DND-41 (cell line): ENCODE data around the gene LTB4R.

Source experiments
- ATAC-seq: fragments of 200-7000 bp; cut with Tn5 transposase; 3 replicates; pipeline ENCODE4 v1.9.1; 2021; ENCODE audit warnings: low read depth; ENCODE audit not compliant: insufficient read depth
- DNase-seq: peaks from one replicate; pipeline ENCODE4 v3.0.0-alpha.2; 2020
- H2AFZ ChIP-seq: 2 replicates; pipeline ENCODE4 v1.6.0; 2012; ENCODE audit warnings: low read depth, low read length
- H3K27ac ChIP-seq: 2 replicates; pipeline ENCODE4 v1.5.1; 2012; ENCODE audit warnings: low read length, inconsistent platforms
- H3K27me3 ChIP-seq: fragments of 200-600 bp; sonication (generic); 2 replicates; pipeline ENCODE4 v1.6.0; 2012; ENCODE audit warnings: low read length, mild to moderate bottlenecking, inconsistent platforms; ENCODE audit not compliant: insufficient read depth, poor library complexity
- H3K36me3 ChIP-seq: 2 replicates; pipeline ENCODE4 v1.5.1; 2012; ENCODE audit warnings: low read length, inconsistent platforms; ENCODE audit not compliant: insufficient read depth
- H3K4me1 ChIP-seq: 2 replicates; pipeline ENCODE4 v1.5.1; 2012; ENCODE audit warnings: mild to moderate bottlenecking, low read length; ENCODE audit not compliant: insufficient read depth
- H3K4me2 ChIP-seq: 2 replicates; pipeline ENCODE4 v1.6.0; 2012; ENCODE audit warnings: mild to moderate bottlenecking, moderate library complexity, low read length, inconsistent platforms; ENCODE audit not compliant: insufficient read depth
- H3K4me3 ChIP-seq, 2 experiments: fragments of 200-600 bp in 1 of 2; shearing (Covaris generic) in 1 of 2; 2 replicates each; pipeline ENCODE4 v1.5.1; 2012 to 2016; ENCODE audit warnings: inconsistent platforms in 2 of 2, low read length in 2 of 2, mild to moderate bottlenecking in 2 of 2, low read depth in 1 of 2, moderate library complexity in 1 of 2
- H3K79me2 ChIP-seq: 2 replicates; pipeline ENCODE4 v1.6.0; 2012; ENCODE audit warnings: low read length, inconsistent platforms; ENCODE audit not compliant: insufficient read depth
- H3K9ac ChIP-seq: 2 replicates; pipeline ENCODE4 v1.6.0; 2012; ENCODE audit warnings: low read depth, mild to moderate bottlenecking, inconsistent platforms, low read length, moderate library complexity
- H3K9me3 ChIP-seq: 2 replicates; pipeline ENCODE4 v1.5.1; 2012; ENCODE audit warnings: low read length, moderate library complexity, mild to moderate bottlenecking, inconsistent platforms; ENCODE audit not compliant: insufficient read depth, severe bottlenecking
- H4K20me1 ChIP-seq: 2 replicates; pipeline ENCODE4 v1.6.0; 2012; ENCODE audit warnings: low read length; ENCODE audit not compliant: insufficient read depth
- CTCF ChIP-seq: IDR thresholded peaks from 2 replicates; pipeline ENCODE4 v1.5.1; 2012; ENCODE audit warnings: borderline replicate concordance, low read length, moderate library complexity, mild to moderate bottlenecking; ENCODE audit not compliant: poor library complexity, severe bottlenecking; ENCODE audit errors: extremely low read depth
- EZH2 ChIP-seq: IDR thresholded peaks from 3 replicates; pipeline ENCODE4 v1.6.1; 2012; ENCODE audit warnings: borderline replicate concordance, low read depth, mild to moderate bottlenecking, moderate library complexity, low read length, inconsistent platforms; ENCODE audit not compliant: severe bottlenecking

Gene LTB4R

GRCh38 chr14:24309538-24310264 lies 1.6 kb upstream of the LTB4R start, which contains the start of gene LTB4R2:
TSS of gene LTB4R2 (plus strand) at chr14:24310140. CDS start at chr14:24310665, 525 bp downstream.
- DNase-seq (no peak), ATAC-seq (no peak)
- no peaks in the 10 kb centered on the region for H3K27me3 ChIP-seq
- no peaks in the 10 kb centered on the region for H3K79me2 ChIP-seq
- TF ChIP-seq EZH2 (no peak), CTCF (no peak)
- 0 out of 2 replicates have a peak, but pooled peaks cover 5% of the 10 kb centered on the region for H4K20me1 ChIP-seq
- no peak within 1 kb of the TSS for H3K27ac ChIP-seq
- H3K9ac ChIP-seq = no peak within 1 kb of the TSS
- H3K4me1 ChIP-seq = no peaks in the 10 kb centered on the region
- peaks cover 54% of the 10 kb centered on the region for H3K36me3 ChIP-seq
- no peak within 1 kb of the TSS for H2AFZ ChIP-seq
- no peaks in the 10 kb centered on the region for H3K9me3 ChIP-seq
- no peak within 1 kb of the TSS for H3K4me3 ChIP-seq
- H3K4me2 ChIP-seq = no peak within 1 kb of the TSS

GRCh38 chr14:24310265-24310645 lies 1.0 kb upstream of the LTB4R start:
- H3K4me3 ChIP-seq = no peak overlapping the region
- no peaks in the 10 kb centered on the region for H3K27me3 ChIP-seq
- H3K27ac ChIP-seq = no peak overlapping the region
- H4K20me1 ChIP-seq = 0 out of 2 replicates have a peak, but pooled peaks cover 5% of the 10 kb centered on the region
- H3K36me3 ChIP-seq = peaks cover 48% of the 10 kb centered on the region
- H3K4me2 ChIP-seq = no peak overlapping the region
- no peaks in the 10 kb centered on the region for H3K79me2 ChIP-seq
- no peak for DNase-seq
- no peaks in the 10 kb centered on the region for H3K4me1 ChIP-seq
- no peaks in the 10 kb centered on the region for H3K9me3 ChIP-seq
- no peak for ATAC-seq
- no peak for TF ChIP-seq EZH2
- no peak for TF ChIP-seq CTCF
- no peak overlapping the region for H3K9ac ChIP-seq
- H2AFZ ChIP-seq = no peak overlapping the region

GRCh38 chr14:24311837-24312615 lies 724 bp downstream of the LTB4R start:
- Histone ChIP-seq H3K9me3 (no peaks in the 10 kb centered on the region), H3K4me2 (no peak overlapping the region), H3K36me3 (peaks cover 30% of the 10 kb centered on the region), H3K27me3 (no peaks in the 10 kb centered on the region), H3K4me3 (no peak overlapping the region), H3K79me2 (no peaks in the 10 kb centered on the region), H3K9ac (no peak overlapping the region), H4K20me1 (0 out of 2 replicates have a peak, but pooled peaks cover 4% of the 10 kb centered on the region), H3K27ac (no peak overlapping the region), H3K4me1 (no peaks in the 10 kb centered on the region), H2AFZ (no peak overlapping the region)
- TF ChIP-seq CTCF = no peak
- TF ChIP-seq EZH2 = no peak
- ATAC-seq (no peak), DNase-seq (no peak)
